Hematopoietic multipotent progenitor cell (in vitro differentiated cells): ENCODE measurements around the gene ASH1L. TPM values are rescaled to one million over a fixed set of nuclear protein-coding genes. Genes with fewer than 3 reads are reported as not detected.
"Not testable (repeated sequence)": the region's sequence is repeated elsewhere in the genome, so short reads cannot be mapped to it uniquely, and the experiment has no call there.

Experiments used
- DNase-seq, 3 donors: peaks; one replicate each; pipeline ENCODE4 v3.0.0-alpha.2; 2011 to 2015; ENCODE audit warnings: low read depth in 2 of 3, low spot score in 2 of 3
- total RNA-seq: library from RNA; depleted of rRNA; stranded (reverse); fragments of >200 nt; gene quantifications from one replicate; pipeline ENCODE4 v1.2.3, GENCODE V29; 2012

Gene ASH1L
- total RNA-seq, 1 donor, result 33.7 TPM

DNA sequence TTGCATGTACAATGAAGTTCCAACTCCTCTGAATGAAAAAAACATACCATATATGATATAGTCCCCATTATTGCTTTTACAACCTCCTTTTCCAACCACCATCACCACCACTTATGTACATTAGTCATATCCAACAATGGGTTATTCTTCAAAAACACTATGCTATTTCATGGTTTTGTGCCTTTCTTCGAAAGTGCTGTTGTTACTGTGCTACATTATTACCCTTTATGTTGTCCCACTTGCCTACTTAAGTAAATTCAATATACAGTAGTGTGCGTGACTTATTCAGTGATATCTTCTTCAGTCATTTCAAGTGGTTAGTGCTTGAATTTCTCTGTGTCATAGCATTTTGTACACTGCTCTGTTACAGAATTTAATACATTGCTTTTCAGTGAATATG lies 105.3 kb downstream of the ASH1L start:
- no peak for DNase-seq

DNA sequence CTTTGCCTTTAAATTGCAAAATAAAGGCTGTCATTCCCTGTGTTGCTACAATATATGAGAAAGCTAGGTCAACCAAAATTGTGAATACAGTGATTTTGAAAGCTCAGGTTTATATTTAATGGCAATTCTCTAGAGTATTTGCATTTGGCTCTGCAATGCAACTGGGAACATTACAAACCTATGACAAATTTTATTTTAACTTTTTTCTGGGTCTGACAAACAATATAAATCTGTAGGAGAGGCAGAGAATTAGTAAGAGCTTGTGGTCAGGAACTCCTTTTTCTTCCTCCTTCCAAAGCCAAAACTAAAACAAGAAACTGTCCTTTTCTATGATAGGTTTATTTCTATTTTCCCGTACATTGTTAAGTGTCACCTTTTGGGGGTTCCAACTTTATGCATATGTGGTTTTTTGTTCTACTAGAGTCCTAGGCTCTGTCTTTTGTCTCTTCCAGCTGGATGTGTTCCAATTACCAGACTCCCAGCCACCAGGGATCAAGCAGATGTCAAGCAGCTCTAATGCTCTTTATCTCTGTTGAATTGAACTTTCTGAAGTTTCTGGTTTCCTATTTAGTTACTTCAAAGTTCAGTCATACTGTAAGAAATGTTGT lies 106.9 kb downstream of the ASH1L start:
- no peak for DNase-seq

DNA sequence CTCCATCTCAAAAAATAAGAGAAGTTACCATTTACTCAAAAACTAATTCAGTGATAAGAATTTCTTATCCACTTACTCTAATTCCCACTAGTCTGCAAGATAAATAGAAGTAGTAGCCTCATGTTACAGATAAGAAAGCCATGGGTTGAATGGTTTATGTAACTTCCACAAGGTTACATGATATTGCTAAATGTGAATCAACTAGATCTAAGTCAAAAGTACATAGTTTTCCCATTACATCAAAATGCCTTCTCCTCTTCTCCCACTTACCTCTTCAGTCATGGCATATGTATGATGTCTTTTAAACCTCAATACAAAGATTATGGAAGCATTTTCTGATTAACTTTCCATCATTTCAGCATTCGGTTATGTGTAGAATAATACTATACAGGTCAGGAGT lies 108.5 kb downstream of the ASH1L start:
- no peak for DNase-seq

DNA sequence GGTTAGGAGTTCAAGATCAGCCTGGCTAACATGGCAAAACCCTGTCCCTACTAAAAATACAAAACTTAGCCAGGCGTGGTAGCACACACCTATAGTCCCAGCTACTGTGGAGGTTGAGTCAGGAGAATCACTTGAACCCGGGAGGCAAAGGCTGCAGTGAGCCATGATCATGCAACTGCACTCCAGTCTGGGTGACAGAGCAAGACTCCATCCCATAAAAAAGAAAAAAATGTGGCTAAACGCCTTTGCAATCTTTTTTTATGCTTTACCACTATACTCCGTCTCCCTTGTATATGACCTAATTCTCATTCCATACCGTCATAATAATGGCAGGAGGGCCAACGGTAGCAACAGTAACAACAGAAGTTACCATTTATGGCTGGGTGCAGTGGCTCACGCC lies 109.5 kb downstream of the ASH1L start:
- DNase-seq, result no peak

DNA sequence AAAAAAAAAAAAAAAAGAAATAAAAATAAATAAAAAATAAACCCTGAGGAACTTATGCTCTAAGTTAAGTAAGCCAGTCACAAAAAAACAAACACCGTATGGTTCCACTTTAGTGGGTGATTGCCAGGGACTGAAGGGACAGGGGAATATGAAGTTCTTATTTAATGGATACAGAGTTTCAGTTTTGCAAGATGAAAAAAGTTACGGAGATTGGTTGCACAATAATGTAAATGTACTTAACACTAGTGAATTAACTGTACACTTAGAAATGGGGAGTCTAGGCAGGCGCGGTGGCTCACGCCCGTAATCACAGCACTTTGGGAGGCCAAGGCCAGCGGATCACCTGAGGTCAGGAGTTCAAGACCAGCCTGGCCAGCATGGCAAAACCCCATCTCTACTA lies 111.4 kb downstream of the ASH1L start:
- no peak for DNase-seq

DNA sequence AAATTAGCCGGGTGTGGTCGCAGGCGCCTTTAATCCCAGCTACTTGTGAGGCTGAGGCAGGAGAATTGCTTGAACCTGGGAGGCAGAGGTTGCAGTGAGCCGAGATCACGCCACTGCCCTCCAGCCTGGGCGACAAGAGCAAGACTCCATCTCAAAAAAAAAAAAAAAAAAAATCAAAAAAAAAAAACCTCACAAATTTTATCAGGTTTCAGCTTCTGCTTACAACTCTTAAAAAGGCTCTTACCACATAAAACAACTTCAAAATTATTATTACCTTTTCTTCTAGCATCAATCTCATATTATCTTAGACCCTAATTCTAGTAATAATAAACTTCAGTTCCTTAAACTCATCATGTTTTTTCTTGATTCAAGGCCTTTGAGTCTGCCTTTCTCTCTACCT lies 120.2 kb downstream of the ASH1L start:
- not testable (repeated sequence) for DNase-seq

DNA sequence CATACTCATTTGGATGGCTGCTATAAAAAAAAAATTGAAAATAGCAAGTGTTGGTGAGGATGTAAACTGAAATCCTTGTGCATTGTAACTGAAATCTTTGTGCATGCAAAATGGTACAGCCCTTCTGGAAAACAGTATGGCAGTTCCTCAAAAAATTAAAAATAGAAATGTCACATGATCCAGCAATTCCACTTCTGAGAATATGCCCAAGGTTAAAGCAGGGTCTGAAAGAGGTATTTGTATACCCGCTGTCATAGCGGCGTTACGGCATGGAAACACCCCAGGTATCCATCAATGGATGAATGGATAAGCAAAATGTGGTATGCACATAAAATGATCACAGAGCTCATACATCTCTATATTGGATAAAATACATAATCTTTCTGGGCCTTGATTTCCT lies 125.2 kb downstream of the ASH1L start:
- DNase-seq, result no peak

DNA sequence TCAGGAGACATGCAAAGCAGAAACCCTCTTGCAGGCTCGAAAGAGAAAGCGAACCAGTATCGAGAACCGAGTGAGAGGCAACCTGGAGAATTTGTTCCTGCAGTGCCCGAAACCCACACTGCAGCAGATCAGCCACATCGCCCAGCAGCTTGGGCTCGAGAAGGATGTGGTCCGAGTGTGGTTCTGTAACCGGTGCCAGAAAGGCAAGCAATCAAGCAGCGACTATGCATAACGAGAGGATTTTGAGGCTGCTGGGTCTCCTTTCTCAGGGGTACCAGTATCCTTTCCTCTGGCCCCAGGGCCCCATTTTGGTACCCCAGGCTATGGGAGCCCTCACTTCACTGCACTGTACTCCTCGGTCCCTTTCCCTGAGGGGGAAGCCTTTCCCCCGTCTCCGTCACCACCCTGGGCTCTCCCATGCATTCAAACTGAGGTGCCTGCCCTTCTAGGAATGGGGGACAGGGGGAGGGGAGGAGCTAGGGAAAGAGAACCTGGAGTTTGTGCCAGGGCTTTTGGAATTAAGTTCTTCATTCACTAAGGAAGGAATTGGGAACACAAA lies 128.7 kb downstream of the ASH1L start:
- DNase-seq, result not testable (repeated sequence)

DNA sequence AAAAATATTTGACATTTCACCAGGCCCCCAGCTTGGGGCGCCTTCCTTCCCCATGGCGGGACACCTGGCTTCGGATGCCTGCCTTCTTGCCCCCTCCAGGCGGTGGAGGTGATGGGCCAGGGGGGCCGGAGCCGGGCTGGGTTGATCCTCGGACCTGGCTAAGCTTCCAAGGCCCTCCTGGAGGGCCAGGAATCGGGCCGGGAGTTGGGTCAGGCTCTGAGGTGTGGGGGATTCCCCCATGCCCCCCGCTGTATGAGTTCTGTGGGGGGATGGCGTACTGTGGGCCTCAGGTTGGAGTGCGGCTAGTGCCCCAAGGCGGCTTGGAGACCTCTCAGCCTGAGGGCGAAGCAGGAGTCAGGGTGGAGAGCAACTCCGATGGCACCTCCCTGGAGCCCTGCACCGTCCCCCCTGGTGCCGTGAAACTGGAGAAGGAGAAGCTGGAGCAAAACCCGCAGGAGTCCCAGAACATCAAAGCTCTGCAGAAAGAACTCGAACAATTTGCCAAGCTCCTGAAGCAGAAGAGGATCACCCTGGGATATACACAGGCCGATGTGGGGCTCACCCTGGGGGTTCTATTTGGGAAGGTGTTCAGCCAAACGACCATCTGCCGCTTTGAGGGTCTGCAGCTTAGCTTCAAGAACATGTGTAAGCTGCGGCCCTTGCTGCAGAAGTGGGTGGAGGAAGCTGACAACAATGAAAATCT lies 129.3 kb downstream of the ASH1L start:
- not testable (repeated sequence) for DNase-seq

DNA sequence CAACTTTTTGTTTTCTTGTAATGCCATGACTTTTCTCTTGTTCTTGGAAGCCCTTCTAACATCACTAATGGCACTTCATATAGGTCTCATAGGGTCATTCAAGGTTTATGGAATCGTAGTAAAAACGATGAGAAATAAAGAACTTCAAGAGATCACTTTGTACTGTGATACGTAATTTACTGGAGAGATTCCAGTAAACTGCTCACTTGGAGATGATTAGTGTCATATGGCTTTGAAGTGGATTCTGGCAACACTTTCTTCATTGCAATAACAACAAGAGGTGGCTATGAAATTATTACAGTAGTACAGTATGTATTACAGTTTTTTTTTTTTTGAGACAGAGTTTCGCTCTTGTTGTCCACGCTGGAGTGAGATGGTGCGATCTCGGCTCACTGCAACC lies 138.5 kb downstream of the ASH1L start:
- DNase-seq, result no peak

DNA sequence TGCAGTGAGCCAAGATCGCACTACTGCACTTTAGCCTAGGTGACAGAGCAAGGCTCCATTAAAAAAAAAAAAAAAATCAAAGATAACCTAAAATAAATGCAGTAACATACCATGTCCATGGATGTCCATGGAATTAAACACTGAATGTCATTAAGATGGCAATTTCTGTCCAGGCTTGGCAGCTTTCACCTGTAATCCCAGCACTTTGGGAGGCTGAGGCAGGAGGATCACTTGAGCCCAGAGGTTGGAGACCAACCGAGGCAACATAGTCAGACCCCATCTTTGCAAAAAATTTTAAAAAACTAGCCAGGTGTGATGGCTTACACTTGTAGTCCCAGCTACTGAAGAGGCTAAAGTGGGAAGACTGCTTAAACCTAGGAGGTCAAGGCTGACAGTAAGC lies 141.8 kb downstream of the ASH1L start:
- DNase-seq, result no peak

DNA sequence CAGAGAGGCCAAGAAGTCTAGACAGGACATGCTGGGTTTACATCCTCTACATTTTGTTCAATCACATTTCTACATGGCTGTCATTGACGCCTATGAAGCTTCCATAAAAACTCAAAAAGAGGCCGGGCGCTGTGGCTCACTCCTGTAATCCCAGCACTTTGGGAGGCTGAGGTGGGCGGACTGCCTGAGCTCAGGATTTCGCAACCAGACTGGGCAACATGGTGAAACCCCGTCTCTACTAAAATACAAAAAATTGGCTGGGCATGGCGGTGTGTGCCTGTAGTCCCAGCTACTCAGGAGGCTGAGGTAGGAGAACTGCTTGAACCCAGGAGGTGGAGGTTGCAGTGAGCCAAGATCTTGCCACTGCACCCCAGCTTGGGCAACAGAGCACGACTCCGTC lies 150.8 kb downstream of the ASH1L start:
- not testable (repeated sequence) for DNase-seq

DNA sequence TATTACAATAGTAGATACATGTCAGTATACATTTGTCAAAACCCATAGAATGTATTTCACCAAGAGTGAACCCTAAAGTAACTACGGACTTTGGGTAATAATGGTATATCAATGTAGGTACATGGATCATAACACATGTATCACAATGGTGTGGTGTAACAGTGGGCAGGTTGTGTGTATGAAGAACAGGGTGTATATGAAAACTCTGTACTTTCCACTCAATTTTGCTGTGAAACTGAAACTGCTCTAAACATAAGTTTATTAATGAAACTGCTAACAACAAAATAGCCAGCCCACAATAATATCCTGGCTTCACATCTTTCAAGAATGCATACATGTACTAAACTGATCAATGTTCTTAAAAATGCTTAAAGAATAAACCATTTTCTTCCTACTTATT lies 151.7 kb downstream of the ASH1L start:
- no peak for DNase-seq

DNA sequence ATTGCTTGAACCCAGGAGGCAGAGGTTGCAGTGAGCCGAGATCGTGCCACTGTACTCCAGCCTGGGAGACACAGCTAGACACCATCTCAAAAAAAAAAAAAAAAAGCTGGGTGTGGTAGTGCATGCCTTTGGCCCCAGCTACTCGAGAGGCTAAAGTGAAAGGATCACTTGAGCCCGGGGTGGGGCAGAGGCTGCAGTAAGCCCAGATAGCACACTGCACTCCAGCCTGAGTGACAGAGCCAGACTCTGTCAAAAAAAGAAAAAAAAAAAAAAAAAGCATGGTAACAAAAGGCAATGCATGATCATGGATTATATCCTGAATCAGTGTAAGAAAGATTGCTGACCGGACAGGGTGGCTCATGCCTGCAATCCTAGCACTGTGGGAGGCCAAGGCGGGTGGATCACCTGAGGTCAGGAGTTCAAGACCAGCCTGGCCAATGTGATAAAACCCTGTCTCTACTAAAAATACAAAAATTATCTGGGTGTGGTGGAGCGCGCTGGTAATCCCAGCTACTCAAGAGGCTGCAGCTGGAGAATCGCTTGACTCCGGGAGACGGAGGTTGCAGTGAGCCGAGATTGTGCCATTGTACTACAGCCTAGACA lies 165.6 kb downstream of the ASH1L start:
- DNase-seq, result no peak

DNA sequence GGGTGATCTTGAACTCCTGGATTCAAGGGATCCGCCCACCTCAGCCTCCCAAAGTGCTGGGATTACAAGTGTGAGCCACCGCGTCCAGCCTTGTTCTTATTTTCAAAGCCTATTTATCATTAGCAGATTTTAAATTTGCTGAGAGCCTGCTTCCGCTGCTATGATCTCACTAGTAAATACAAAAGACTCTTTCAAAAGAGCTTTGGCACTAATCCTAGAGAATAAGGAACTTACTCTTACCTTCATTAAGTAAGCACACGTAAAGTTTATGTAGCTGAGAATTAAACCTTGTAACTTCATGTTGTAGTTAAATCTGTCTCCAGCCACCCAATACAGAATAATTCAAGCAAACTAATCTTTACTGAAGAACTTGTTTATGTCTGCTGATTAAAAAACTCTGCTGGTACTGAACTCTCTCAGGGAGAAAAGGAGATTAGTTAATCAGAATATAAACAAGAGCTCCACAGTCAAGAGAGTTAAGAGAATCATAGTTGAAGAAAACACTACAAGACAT lies 169.6 kb downstream of the ASH1L start:
- DNase-seq, result no peak

DNA sequence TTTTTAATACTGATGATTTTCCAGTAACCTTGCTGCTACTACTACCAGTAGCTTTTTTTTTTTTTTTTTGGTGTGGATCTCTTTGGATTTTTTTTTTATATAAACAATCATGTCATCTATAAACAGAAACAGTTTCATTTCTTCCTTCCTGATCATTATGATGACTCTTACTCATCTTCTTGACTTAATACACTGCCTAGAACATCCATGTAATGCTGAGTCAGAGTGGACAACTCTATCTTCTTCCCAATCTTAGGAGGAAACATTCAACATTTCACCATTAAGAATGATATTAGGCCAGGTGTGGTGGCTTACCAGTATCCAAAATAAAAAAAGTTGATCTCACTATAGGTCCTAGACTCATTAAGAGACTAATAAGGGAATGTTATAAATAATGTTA lies 172.8 kb downstream of the ASH1L start:
- no peak for DNase-seq

DNA sequence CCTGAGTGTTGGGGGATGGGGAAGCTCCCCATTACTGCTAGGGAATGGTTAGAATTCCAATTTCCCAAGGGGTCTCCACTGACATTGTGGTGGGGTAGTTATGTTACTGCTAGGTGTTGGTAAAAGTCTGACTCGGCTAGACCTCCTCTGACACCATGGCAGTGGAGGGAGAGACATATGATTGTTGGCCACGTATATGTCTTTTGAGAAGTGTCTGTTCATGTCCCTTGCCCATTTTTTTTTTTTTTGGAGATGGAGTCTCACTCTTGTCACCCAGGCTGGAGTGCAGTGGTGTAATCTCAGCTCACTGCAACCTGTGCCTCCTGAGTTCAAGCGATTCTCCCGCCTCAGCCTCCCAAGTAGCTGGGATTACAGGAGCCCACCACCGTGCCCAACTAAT lies 176.8 kb downstream of the ASH1L start:
- DNase-seq, result not testable (repeated sequence)

DNA sequence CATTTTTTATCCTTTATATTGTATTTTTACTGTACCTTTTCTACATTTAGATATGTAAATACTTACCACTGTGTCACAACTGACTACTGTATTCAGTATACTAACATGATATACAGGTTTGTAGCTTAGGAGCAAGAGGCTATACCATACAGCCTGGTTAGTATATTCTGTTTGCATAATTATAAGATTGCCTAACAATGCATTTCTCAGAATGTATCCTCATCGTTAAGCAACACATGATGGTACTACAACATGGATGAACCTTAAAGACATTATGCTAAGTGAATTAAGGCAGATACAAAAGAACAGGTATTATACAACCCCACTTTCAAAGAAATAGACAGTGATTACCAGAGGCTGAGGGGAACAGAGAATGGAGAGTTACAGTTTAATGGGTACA lies 179.2 kb downstream of the ASH1L start:
- DNase-seq, result no peak

DNA sequence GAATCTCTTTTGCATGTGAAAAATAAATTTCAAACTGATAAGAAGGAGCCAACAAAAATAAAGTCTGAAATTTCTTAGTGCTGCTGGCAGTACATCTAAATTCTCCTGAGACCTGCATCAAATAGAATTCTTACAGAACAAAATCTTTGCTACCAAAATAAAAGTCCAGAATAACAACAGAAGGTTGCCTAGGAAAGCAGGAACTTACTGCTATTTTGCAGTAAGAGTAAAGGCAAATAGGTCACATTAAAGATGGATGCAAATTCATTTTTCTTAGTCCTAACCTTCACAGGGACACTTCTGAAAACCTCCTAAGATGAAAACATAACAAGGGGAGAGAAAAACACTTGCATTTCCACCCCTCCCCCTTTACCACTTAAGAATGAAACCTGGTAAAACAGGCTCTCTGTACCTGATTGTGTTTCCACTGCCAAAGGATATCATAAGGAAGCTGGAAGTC lies 182.9 kb downstream of the ASH1L start:
- DNase-seq, result peak in 2 of 3 donors; percentile 15 to 39

DNA sequence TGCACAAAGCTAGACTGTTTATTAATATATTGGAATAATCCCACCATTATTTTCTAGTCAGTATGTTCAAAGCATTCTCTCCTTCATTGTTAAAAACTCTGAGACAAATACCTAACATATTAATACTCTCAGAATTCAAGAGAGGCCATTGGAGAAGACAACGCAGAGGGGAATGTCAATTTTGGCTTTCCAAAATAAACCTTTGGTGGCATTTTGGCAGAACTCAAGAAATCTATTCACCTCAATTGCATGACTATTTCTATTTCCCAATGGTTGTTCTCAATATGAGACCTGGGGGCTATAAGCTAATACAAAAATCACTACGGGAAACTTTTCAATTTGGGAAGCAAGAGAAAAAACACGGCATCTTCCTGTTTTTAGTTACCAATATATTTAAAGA lies 183.4 kb downstream of the ASH1L start:
- DNase-seq, result no peak

DNA sequence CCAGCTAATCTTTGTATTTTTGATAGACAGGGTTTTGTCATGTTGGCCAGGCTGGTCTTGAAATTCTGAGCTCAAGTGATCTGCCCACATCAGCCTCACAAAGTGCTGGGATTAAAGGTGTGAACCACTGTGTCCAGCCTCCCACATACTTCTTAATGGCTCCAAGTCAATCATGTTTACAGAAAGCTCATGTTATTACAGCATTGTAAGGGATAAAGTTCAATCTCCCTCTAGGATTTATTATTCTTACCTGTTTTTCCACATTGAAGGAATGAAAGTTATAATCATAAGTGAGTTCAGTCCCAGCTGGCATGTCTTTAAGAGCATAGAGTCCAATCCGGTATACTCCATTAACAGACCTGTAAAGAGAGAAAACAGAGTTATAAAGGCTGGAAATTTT lies 202.6 kb downstream of the ASH1L start:
- no peak for DNase-seq

DNA sequence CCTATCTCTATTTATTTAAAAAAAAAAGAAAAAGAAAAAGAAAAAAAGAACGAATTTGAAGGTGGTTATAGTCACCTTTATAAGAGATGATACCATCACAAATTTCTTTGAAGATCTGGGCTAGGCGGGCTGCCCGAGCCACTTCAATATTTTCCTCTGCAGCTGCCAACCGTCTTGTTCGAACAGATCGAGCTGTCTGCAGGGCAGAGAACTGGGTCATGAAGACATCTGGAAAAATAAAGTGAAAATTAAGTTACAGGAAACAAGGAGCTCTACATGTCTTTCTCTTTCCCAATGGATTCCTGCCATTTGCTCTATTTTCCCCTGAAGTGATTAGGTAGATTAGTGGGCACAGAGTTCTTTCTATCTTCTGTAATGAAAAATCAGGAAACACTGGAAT lies 210.0 kb downstream of the ASH1L start:
- no peak for DNase-seq
